K562 (cell line): ENCODE measurements around the gene DISC1. TPM values are rescaled to one million over a fixed set of nuclear protein-coding genes. Genes with fewer than 3 reads are reported as not detected.

ENCODE experiments used
- ATAC-seq: fragments of 200-7000 bp; cut with Tn5 transposase; 3 replicates; pipeline ENCODE4 v1.9.1; 2020; ENCODE audit warnings: moderate library complexity
- BruUV-seq: library from RNA; stranded (reverse); fragments of 400-500 nt; replicated peaks from 2 replicates; lab custom pipeline; 2021; lab: Mats Ljungman, UMichigan
- CTCF ChIA-PET: fragments of 300-600 bp; formaldehyde crosslinking; extraction: SDS; loops from one replicate; lab custom pipeline; 2021; ENCODE audit warnings: low intra/inter-chr PET ratio; lab: Yijun Ruan, JAX
- POLR2A ChIA-PET: fragments of 300-600, 350-650 bp; sonication (Branson Sonifier 250); formaldehyde crosslinking; extraction: SDS; loops from one replicate; lab custom pipeline; 2021; ENCODE audit warnings: antibody characterized with exemption, inconsistent platforms; lab: Yijun Ruan, JAX
- DNase-seq, 4 experiments: peaks; one replicate each; pipeline versions ENCODE4 v3.0.0 to v3.0.0-alpha.2; 2011 to 2018; ENCODE audit warnings: low spot score in 3 of 4, mixed read lengths in 3 of 4; ENCODE audit errors: extremely low read depth in 1 of 4
- FAIRE-seq: peaks from 2 replicates; lab custom pipeline; 2011; peaks lifted over from hg19 to GRCh38; lab: Jason Lieb, UNC
- H2AFZ ChIP-seq: 2 replicates; pipeline ENCODE4 v1.6.0; 2011; ENCODE audit warnings: low read depth, low read length, control low read depth, inconsistent platforms
- H3K27ac ChIP-seq: fragments of 200-600 bp; 3 replicates; pipeline ENCODE4 v1.8.0; 2011; ENCODE audit warnings: low read depth, mild to moderate bottlenecking, control low read depth, inconsistent platforms, low read length, moderate library complexity, mixed read lengths; ENCODE audit errors: extremely low read depth
- H3K27me3 ChIP-seq, 2 experiments: fragments of 300-600 bp in 1 of 2; 2 replicates in 1 of 2; 3 replicates in 1 of 2; pipeline versions ENCODE4 v1.6.0 to v1.8.0; 2011; ENCODE audit warnings: inconsistent platforms in 2 of 2, low read length in 2 of 2, mild to moderate bottlenecking in 1 of 2, mixed read lengths in 1 of 2, moderate library complexity in 1 of 2; ENCODE audit not compliant: control insufficient read depth in 2 of 2, insufficient read depth in 2 of 2
- H3K36me3 ChIP-seq: fragments of 300-600 bp; 3 replicates; pipeline ENCODE4 v1.8.0; 2011; ENCODE audit warnings: mild to moderate bottlenecking, low read length, inconsistent platforms; ENCODE audit not compliant: control insufficient read depth, insufficient read depth
- H3K4me1 ChIP-seq, 2 experiments: fragments of 200-600 bp in 1 of 2; replicated peaks in 1 of 2; 2 replicates in 1 of 2; 3 replicates in 1 of 2; pipeline versions ENCODE4 v1.5.1 to v1.8.0; 2011; ENCODE audit warnings: inconsistent platforms in 2 of 2, low read length in 2 of 2, mild to moderate bottlenecking in 1 of 2, mixed read lengths in 1 of 2, moderate library complexity in 1 of 2; ENCODE audit not compliant: control insufficient read depth in 2 of 2, insufficient read depth in 2 of 2
- H3K4me2 ChIP-seq: 2 replicates; pipeline ENCODE4 v1.6.1; 2011; ENCODE audit warnings: low read length, control low read depth, inconsistent platforms, mixed read lengths; ENCODE audit not compliant: insufficient read depth
- H3K4me3 ChIP-seq: fragments of 200-600 bp; sonication (generic), shearing (Covaris generic); 2 replicates; pipeline ENCODE4 v1.5.1; 2016; ENCODE audit warnings: control low read depth, inconsistent platforms
- H3K79me2 ChIP-seq: fragments of 200-600 bp; 3 replicates; pipeline ENCODE4 v1.8.0; 2011; ENCODE audit warnings: low read length, inconsistent platforms; ENCODE audit not compliant: control insufficient read depth, insufficient read depth
- H3K9ac ChIP-seq, 2 experiments: 2 replicates each; pipeline versions ENCODE4 v1.6.0 to v1.6.1; 2011; ENCODE audit warnings: low read depth in 2 of 2, low read length in 2 of 2, control low read depth in 1 of 2, inconsistent platforms in 1 of 2, mild to moderate bottlenecking in 1 of 2, mixed read lengths in 1 of 2; ENCODE audit not compliant: insufficient read depth in 1 of 2
- H3K9me1 ChIP-seq: one replicate; pipeline ENCODE4 v1.6.0; 2011; ENCODE audit warnings: inconsistent platforms, mild to moderate bottlenecking, low read length, moderate library complexity; ENCODE audit not compliant: control insufficient read depth, insufficient read depth
- H3K9me3 ChIP-seq: replicated peaks from 2 replicates; pipeline ENCODE4 v1.5.1; 2011; ENCODE audit warnings: low read depth, low read length, inconsistent platforms; ENCODE audit not compliant: control insufficient read depth, insufficient read depth
- H4K20me1 ChIP-seq: replicated peaks from 2 replicates; pipeline ENCODE4 v1.6.1; 2011; ENCODE audit warnings: low read length, inconsistent platforms, mixed read lengths; ENCODE audit not compliant: control insufficient read depth, insufficient read depth
- CBFA2T2 ChIP-seq: fragments of 450-650 bp; conservative IDR thresholded peaks from 2 replicates; pipeline ENCODE4 v1.6.1; 2017; ENCODE audit warnings: mild to moderate bottlenecking
- ETV6 ChIP-seq, 3 experiments: fragments of 150-350 bp in 1 of 3; sonication (generic) in 1 of 3; formaldehyde crosslinking in 1 of 3; IDR thresholded peaks; 2 replicates each; pipeline versions ENCODE4 v1.6.1 to v1.8.0; 2014 to 2022; ENCODE audit warnings: borderline replicate concordance in 2 of 3, low read depth in 2 of 3, antibody characterized with exemption in 1 of 3, low read length in 1 of 3, mild to moderate bottlenecking in 1 of 3, missing genetic modification reagents in 1 of 3
- HMG20A ChIP-seq: fragments of 450-650 bp; formaldehyde crosslinking; conservative IDR thresholded peaks from 2 replicates; pipeline ENCODE4 v1.4.0; 2020; ENCODE audit warnings: mild to moderate bottlenecking, mixed read lengths
- MEF2D ChIP-seq: conservative IDR thresholded peaks from 2 replicates; pipeline ENCODE4 v1.6.1; 2016; ENCODE audit warnings: low read depth, missing genetic modification characterization, missing compliant biosample characterization
- PBX2 ChIP-seq, 2 experiments: IDR thresholded peaks in 1 of 2; conservative IDR thresholded peaks in 1 of 2; 2 replicates each; pipeline ENCODE4 v1.6.1; 2016; ENCODE audit warnings: low read depth in 2 of 2, mild to moderate bottlenecking in 1 of 2, missing compliant biosample characterization in 1 of 2, missing genetic modification characterization in 1 of 2, moderate library complexity in 1 of 2
- PTRF ChIP-seq: fragments of 450-650 bp; IDR thresholded peaks from 2 replicates; pipeline ENCODE4 v1.6.1; 2016; ENCODE audit warnings: mild to moderate bottlenecking, missing genetic modification characterization, missing compliant biosample characterization
- ZKSCAN3 ChIP-seq: fragments of 250-450 bp; sonication (Bioruptor Pico); IDR thresholded peaks from 2 replicates; pipeline ENCODE4 v1.4.0; 2020
- WGBS: fragments of 100-300 bp; shearing (Covaris generic); methylation state at CpG from one replicate; pipeline ENCODE4 v1.1.6; 2016; ENCODE audit warnings: low coverage, mixed read lengths; ENCODE audit not compliant: insufficient coverage; ENCODE audit errors: missing lambda C conversion rate; 5-methylcytosine and 5-hydroxymethylcytosine counted together
- in situ Hi-C: fragments of 300-500 bp; cut with MboI; formaldehyde crosslinking; loops from 4 replicates; pipeline ENCODE4 v1.15.0; 2018; ENCODE audit warnings: inconsistent platforms, mixed read lengths
- intact Hi-C: fragments of 100-400 bp; cut with micrococcal nuclease; formaldehyde crosslinking; loops from 2 replicates; pipeline ENCODE4 v1.14.2; 2022
- polyA plus RNA-seq, 8 experiments: library from polyadenylated mRNA; depleted of rRNA in 4 of 8; stranded (reverse) in 5 of 8; unstranded in 3 of 8; fragments of >200 nt; fragmentation: Nextera tagmentation in 2 of 8; fragmentation: Illumina TruSeq in 1 of 8; extraction: Ambion mirVana in 2 of 8; extraction: Trizol in 1 of 8; gene quantifications; 2 replicates each; pipeline versions ENCODE4 v1.2.1 to v1.2.3, GENCODE V29; 2011 to 2014; ENCODE audit warnings: inconsistent platforms in 1 of 8, missing spikeins in 1 of 8
- total RNA-seq, 7 experiments: library from RNA; depleted of rRNA in 6 of 7; stranded (reverse); fragments of >200 nt in 6 of 7; fragmentation: Illumina TruSeq in 2 of 7; extraction: Trizol in 2 of 7; gene quantifications; 2 replicates each; pipeline versions ENCODE4 v1.2.1 to v1.2.3, GENCODE V29; 2011 to 2021; ENCODE audit warnings: low replicate concordance in 1 of 7

The DISC1 gene
- total and polyA plus RNA-seq, 9 of the 15 experiments (the other 6 are each of a cell fraction or from before 2014, with no cell fraction given), result 0.01 to 0.11 (median 0.08) TPM; not detected in 1

GRCh38 chr1:231853588-231854207 is 227.1 kb downstream of the DISC1 start:
- DNase-seq (no peak), FAIRE-seq (no peak), ATAC-seq (no peak)
- ChIA-PET POLR2A (interaction anchor here (0.6 kb wide), 2 partner anchors 573 to 600 kb away, joined by 3 read pairs; no protein-coding TSS in a partner anchor), CTCF (no interaction called here)
- Histone ChIP-seq H3K9ac (no peak overlapping the region), H3K4me1 (no peaks in the 10 kb centered on the region), H4K20me1 (no peaks in the 10 kb centered on the region; the same call in 1 of the 2 replicates), H3K9me3 (no peaks in the 10 kb centered on the region), H3K4me3 (no peak overlapping the region), H3K4me2 (no peak overlapping the region), H3K9me1 (no peaks in the 10 kb centered on the region), H3K36me3 (no peaks in the 10 kb centered on the region), H3K79me2 (no peaks in the 10 kb centered on the region), H3K27me3 (peaks cover 2 to 22% of the 10 kb centered on the region in 2 experiments; a peak in 3 of 5 replicates), H3K27ac (no peak overlapping the region), H2AFZ (no peak overlapping the region)
- WGBS, result 2% methylated on average over 7 of the region's 7 CpGs
- intact Hi-C loops, result no loop called here
- in situ Hi-C loops, result no loop called here
- BruUV-seq, result no TSS peak
- no peak for TF ChIP-seq ETV6 (IDR thresholded peaks at IDR 0.05; ENCODE audit: borderline replicate concordance in 1 of 2, low read depth in 2 of 2, low read length in 1 of 2)
- no peak for TF ChIP-seq ETV6 (CRISPR knock-in tag; IDR thresholded peaks at IDR 0.05; ENCODE audit: borderline replicate concordance)

- ChIA-PET POLR2A (no interaction called here), CTCF (no interaction called here)
- H3K27me3 ChIP-seq, result peaks cover 2 to 18% of the 10 kb centered on the region in 2 experiments; a peak in 3 of 5 replicates
- no peaks in the 10 kb centered on the region for H3K9me1 ChIP-seq
- no peaks in the 10 kb centered on the region for H3K36me3 ChIP-seq
- no peak overlapping the region for H3K27ac ChIP-seq
- H3K4me3 ChIP-seq, result no peak overlapping the region
- in situ Hi-C loops (no loop called here), intact Hi-C loops (no loop called here)
- no peaks in the 10 kb centered on the region for H3K79me2 ChIP-seq
- H3K4me2 ChIP-seq, result no peak overlapping the region
- WGBS, result 0% methylated on average over 1 of the region's 1 CpG
- DNase-seq, result no peak
- H4K20me1 ChIP-seq, result no peaks in the 10 kb centered on the region; the same call in 1 of the 2 replicates
- no peak overlapping the region for H2AFZ ChIP-seq
- no peaks in the 10 kb centered on the region for H3K9me3 ChIP-seq
- no peak overlapping the region for H3K9ac ChIP-seq
- H3K4me1 ChIP-seq, result no peaks in the 10 kb centered on the region
- FAIRE-seq, result no peak
- ATAC-seq, result no peak
- BruUV-seq, result no TSS peak
- no peak for TF ChIP-seq CBFA2T2
- TF ChIP-seq PBX2 (CRISPR knock-in tag; IDR thresholded peaks at IDR 0.05; ENCODE audit: low read depth), result no peak
- TF ChIP-seq PBX2 (tag; conservative IDR thresholded peaks at IDR 0.05; ENCODE audit: low read depth), result no peak
- no peak for TF ChIP-seq HMG20A
- no peak for TF ChIP-seq MEF2D (tag)
- TF ChIP-seq ZKSCAN3 (CRISPR knock-in tag), result no peak
- no peak for TF ChIP-seq PTRF (tag)
These were observed 228.8 kb downstream of the DISC1 start for GRCh38 chr1:231855361-231855760.
